ENCODE results near the gene PLEKHA6.

Gene PLEKHA6

DNA sequence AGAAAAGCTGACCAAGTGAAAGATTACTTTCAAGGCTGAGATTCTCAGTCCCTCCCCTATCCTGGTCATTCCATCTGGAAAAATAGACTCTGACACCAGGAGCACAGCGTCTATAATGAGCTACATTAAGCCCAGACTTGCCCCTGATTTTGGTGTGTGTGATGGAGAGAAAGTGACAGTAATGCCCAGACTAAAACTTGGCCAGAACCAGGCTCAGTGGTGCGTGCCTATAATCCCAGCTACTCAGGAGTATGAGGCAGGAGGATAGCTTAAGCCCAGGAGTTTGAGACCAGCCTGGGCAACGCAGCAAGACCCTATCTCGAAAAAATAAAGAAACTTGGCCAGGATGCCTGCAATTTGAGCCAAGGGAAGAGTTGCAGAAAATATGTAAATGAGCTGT, 15.9 kb downstream of the PLEKHA6 start:
- no peak overlapping the region for H3K27ac ChIP-seq (ENCODE audit: low read depth, low read length)
- no peaks in the 10 kb centered on the region for H3K4me1 ChIP-seq (ENCODE audit: control insufficient read depth, low read length)
- peaks cover 9% of the 10 kb centered on the region; the same call in 1 of the 2 replicates for H3K27me3 ChIP-seq (ENCODE audit: control insufficient read depth, low read length)
- H3K9me3 ChIP-seq (ENCODE audit: control insufficient read depth, insufficient read depth, low read length), result no peaks in the 10 kb centered on the region
- no peak overlapping the region for H3K4me2 ChIP-seq (ENCODE audit: low read length)
- no peaks in the 10 kb centered on the region for H3F3A ChIP-seq (ENCODE audit: control insufficient read depth, insufficient read depth)
- H4K20me1 ChIP-seq (ENCODE audit: control insufficient read depth, insufficient read depth, low read depth, low read length), result no peaks in the 10 kb centered on the region
- TF ChIP-seq, protein P1, sequence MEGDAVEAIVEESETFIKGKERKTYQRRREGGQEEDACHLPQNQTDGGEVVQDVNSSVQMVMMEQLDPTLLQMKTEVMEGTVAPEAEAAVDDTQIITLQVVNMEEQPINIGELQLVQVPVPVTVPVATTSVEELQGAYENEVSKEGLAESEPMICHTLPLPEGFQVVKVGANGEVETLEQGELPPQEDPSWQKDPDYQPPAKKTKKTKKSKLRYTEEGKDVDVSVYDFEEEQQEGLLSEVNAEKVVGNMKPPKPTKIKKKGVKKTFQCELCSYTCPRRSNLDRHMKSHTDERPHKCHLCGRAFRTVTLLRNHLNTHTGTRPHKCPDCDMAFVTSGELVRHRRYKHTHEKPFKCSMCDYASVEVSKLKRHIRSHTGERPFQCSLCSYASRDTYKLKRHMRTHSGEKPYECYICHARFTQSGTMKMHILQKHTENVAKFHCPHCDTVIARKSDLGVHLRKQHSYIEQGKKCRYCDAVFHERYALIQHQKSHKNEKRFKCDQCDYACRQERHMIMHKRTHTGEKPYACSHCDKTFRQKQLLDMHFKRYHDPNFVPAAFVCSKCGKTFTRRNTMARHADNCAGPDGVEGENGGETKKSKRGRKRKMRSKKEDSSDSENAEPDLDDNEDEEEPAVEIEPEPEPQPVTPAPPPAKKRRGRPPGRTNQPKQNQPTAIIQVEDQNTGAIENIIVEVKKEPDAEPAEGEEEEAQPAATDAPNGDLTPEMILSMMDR (IDR thresholded peaks at IDR 0.05; ENCODE audit: low read depth, low read length, poor library complexity, severe bottlenecking), result no peak
- no peak for TF ChIP-seq EZH2phosphoT487 (IDR thresholded peaks at IDR 0.05; ENCODE audit: borderline replicate concordance, low read length)
- H3K79me2 ChIP-seq (ENCODE audit: control insufficient read depth, low read length), result no peaks in the 10 kb centered on the region
- no peaks in the 10 kb centered on the region for H3K9me2 ChIP-seq (replicated peaks; ENCODE audit: control insufficient read depth, low read length)
- H3K4me3 ChIP-seq (ENCODE audit: low read length), result no peak overlapping the region
- H3K36me3 ChIP-seq (ENCODE audit: control insufficient read depth, low read length), result no peaks in the 10 kb centered on the region

DNA sequence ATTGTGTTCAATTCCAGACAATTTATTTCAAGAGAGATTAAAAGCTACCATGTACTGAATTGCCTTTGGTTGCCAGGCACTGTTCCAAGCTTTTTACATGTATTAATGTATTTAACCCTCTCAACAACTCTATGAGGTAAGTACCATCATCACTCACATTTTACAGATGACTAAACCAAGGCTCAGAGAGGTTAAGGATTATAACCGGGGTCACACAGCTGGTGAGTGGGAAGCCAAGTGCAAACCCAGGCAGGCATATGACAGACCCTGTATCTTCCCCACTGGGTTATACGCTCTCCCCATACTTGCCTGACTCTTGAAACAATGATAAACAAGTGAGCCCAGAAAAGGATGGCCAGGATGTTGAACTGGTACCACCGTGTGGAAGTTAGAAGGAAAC, 16.5 kb downstream of the PLEKHA6 start:
- H4K20me1 ChIP-seq (ENCODE audit: control insufficient read depth, insufficient read depth, low read depth, low read length), result no peaks in the 10 kb centered on the region
- H3F3A ChIP-seq (ENCODE audit: control insufficient read depth, insufficient read depth), result no peaks in the 10 kb centered on the region
- H3K4me3 ChIP-seq (ENCODE audit: low read length), result no peak overlapping the region

DNA sequence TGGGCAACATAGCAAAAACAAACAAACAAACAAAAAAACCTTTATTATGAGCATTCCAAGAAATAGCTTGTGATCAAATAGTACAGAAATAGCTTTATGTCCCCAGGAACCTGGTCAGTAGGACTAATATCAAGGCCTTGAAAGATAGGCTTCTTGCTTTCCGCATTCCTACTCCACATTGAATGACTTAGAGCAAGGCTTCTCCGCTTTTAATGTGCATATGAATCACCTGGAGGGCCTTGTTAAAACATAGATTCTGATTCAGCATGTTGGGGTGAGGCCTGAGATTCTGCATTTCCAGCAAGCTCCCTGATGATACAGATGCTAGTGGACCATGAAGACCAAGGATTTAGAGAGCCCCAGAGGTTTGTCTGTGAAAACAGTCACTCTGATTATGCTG, 17.4 kb downstream of the PLEKHA6 start:
- Histone ChIP-seq H3K4me2 (ENCODE audit: low read length) (no peak overlapping the region), H4K20me1 (ENCODE audit: control insufficient read depth, insufficient read depth, low read depth, low read length) (no peaks in the 10 kb centered on the region), H3K36me3 (ENCODE audit: control insufficient read depth, low read length) (no peaks in the 10 kb centered on the region), H3F3A (ENCODE audit: control insufficient read depth, insufficient read depth) (no peaks in the 10 kb centered on the region), H3K79me2 (ENCODE audit: control insufficient read depth, low read length) (no peaks in the 10 kb centered on the region), H3K9me3 (ENCODE audit: control insufficient read depth, insufficient read depth, low read length) (no peaks in the 10 kb centered on the region), H3K27ac (ENCODE audit: low read depth, low read length) (no peak overlapping the region), H3K27me3 (ENCODE audit: control insufficient read depth, low read length) (peaks cover 16% of the 10 kb centered on the region; the same call in 1 of the 2 replicates), H3K4me3 (ENCODE audit: low read length) (no peak overlapping the region), H3K4me1 (ENCODE audit: control insufficient read depth, low read length) (no peaks in the 10 kb centered on the region), H3K9me2 (replicated peaks; ENCODE audit: control insufficient read depth, low read length) (no peaks in the 10 kb centered on the region)
- TF ChIP-seq, protein P1 (IDR thresholded peaks at IDR 0.05; ENCODE audit: low read depth, low read length, poor library complexity, severe bottlenecking), result no peak
- no peak for TF ChIP-seq EZH2phosphoT487 (IDR thresholded peaks at IDR 0.05; ENCODE audit: borderline replicate concordance, low read length)

More for the DNA sequence above, 16.5 kb downstream of the PLEKHA6 start:
- peaks cover 9% of the 10 kb centered on the region; the same call in 1 of the 2 replicates for H3K27me3 ChIP-seq (ENCODE audit: control insufficient read depth, low read length)
- TF ChIP-seq EZH2phosphoT487 (IDR thresholded peaks at IDR 0.05; ENCODE audit: borderline replicate concordance, low read length), result no peak
- TF ChIP-seq, protein P1 (IDR thresholded peaks at IDR 0.05; ENCODE audit: low read depth, low read length, poor library complexity, severe bottlenecking), result no peak
- H3K9me2 ChIP-seq (replicated peaks; ENCODE audit: control insufficient read depth, low read length), result no peaks in the 10 kb centered on the region
- H3K79me2 ChIP-seq (ENCODE audit: control insufficient read depth, low read length), result no peaks in the 10 kb centered on the region
- no peaks in the 10 kb centered on the region for H3K9me3 ChIP-seq (ENCODE audit: control insufficient read depth, insufficient read depth, low read length)
- no peak overlapping the region for H3K27ac ChIP-seq (ENCODE audit: low read depth, low read length)
- no peaks in the 10 kb centered on the region for H3K36me3 ChIP-seq (ENCODE audit: control insufficient read depth, low read length)
- no peak overlapping the region for H3K4me2 ChIP-seq (ENCODE audit: low read length)
- H3K4me1 ChIP-seq (ENCODE audit: control insufficient read depth, low read length), result no peaks in the 10 kb centered on the region

All from DOHH2 (cell line).